Measurements from ENCODE around the gene PIK3R1.

Gene PIK3R1

DNA sequence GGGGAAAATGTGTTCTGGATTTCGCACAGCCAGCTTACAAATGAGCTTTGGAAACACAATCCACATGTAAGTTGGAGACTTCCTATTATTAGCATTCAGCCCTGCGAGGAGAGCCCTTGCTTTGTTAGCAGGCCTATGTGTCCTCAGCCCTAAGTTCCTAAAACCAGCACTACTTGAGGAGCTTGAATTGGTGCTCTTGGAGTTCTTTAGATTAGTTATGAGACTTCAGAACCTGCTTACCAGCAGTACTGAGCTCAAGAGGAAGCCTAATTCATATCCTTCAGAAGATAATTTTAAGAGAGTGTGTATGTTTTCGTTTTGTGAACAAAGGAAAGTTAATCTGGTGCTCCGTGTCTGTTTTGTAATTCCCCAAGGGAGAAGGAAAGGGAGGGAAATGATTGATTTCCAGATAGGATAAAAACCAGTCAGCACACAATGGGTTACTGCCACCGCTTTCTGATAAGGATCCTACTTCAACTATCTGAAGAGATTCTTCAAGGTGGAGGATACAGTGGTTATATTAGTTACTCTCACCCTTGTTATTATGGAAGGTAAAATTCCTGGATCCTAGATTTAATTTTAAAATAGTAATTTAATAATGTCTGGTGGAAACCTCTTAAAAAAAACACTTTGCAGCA lies 35.2 kb downstream of the PIK3R1 start:
- no peak overlapping the region for H3K4me3 ChIP-seq (ENCODE audit: low read length)
- no peak for TF ChIP-seq CTCF (conservative IDR thresholded peaks at IDR 0.05; ENCODE audit: low read depth, low read length)
- DNase-seq (ENCODE audit: low read depth), result no peak

DNA sequence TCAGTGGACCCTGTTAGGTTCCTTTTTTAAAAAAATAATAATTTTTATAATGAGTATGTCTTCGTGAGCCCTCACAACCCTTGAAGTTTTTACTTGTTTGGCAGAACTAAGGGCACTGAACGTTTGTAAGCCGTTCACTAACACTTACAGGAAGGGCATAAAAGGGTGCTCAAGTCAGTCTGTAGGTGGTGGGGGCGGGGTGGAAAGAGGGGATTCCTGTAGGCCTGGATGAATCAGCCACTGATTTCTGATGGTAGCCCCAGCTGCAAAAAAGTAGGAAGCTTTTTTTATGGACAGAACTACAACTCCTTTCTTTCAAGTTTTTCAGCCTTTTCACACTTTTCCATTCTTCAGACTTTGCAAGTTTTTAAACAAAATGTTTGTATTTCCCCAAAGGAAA lies 35.8 kb downstream of the PIK3R1 start:
- DNase-seq (ENCODE audit: low read depth), result no peak
- TF ChIP-seq CTCF (conservative IDR thresholded peaks at IDR 0.05; ENCODE audit: low read depth, low read length), result no peak
- no peak overlapping the region for H3K4me3 ChIP-seq (ENCODE audit: low read length)

DNA sequence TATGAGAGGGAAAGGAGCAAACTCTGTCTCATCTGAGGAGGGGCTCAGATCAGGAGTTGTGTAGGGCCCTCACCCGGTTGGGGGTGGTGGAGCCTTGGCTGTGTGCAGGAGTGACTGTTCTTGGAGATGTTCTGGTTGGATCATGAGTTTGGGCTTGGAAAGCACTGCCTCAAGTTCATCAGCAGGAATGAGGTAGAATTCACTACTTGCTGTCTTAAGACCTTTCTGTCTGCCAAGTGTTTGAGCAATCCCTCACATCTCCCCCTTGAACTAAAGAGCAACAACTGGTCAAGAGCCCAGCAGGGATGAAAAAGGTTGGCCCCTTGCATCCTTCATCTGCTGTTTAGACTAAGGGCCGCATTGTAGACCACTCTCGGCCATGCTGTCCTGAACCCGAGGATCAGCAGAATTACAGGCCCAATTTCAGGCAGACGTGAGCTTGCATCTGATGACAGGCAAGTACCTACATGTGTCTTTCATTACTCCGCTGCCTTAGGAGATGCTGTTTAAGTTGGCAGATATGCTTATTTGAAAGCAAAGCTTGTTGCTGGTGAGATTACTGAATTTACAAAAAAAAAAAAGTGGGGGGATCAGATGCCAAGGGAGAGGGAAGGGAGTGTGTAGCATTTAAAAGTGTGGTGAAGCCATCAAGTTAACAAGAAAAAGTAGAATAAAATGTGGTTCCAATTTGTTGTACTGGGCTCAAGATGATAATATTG lies 36.4 kb downstream of the PIK3R1 start:
- no peak overlapping the region for H3K4me3 ChIP-seq (ENCODE audit: low read length)
- no peak for TF ChIP-seq CTCF (conservative IDR thresholded peaks at IDR 0.05; ENCODE audit: low read depth, low read length)
- DNase-seq (ENCODE audit: low read depth), result no peak

DNA sequence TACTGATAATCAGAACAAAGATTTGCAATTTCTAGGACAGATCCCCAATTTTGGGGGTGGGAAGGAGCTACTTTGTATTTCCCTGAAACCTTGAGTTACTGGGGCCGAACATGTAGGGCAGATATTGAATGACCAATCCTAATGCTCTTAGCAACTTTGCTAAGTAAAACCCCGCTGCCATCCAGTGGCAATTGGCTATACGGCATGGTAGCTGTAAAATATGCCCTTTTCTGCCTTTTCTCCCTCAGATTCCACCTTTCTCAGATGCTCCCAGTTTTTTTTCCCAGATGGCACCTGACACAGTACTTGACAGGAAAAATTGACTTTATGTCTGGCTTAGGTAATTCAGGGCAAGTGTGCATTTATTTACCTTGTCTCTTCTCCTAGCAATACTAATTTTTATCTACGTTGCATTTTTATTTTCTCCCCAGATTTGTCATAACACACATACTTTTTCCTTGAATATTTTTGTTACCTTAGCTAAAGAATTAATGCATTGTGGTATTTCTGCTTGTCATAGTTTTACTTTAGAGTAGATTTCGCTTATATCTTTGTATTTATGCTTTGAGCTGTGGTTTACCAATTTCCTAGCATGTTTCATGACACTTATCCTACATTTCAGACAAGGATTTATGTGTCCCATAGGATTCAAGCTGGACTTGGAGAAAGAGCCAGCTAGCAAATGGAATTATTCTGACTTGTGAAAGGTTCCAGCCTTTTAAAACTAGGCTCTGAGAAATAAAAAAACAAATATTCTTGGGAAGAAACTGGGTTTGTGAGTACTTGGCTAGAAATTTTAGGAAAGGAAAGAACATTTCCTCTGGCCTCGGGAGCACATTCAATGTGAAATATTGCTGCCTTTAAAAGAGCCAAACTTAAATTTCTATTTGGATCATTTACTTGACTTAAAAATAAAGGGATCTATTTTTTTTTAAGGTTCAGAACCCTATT lies 37.4 kb downstream of the PIK3R1 start:
- DNase-seq (ENCODE audit: low read depth), result no peak
- no peak overlapping the region for H3K4me3 ChIP-seq (ENCODE audit: low read length)
- TF ChIP-seq CTCF (conservative IDR thresholded peaks at IDR 0.05; ENCODE audit: low read depth, low read length), result peak; percentile 92

DNA sequence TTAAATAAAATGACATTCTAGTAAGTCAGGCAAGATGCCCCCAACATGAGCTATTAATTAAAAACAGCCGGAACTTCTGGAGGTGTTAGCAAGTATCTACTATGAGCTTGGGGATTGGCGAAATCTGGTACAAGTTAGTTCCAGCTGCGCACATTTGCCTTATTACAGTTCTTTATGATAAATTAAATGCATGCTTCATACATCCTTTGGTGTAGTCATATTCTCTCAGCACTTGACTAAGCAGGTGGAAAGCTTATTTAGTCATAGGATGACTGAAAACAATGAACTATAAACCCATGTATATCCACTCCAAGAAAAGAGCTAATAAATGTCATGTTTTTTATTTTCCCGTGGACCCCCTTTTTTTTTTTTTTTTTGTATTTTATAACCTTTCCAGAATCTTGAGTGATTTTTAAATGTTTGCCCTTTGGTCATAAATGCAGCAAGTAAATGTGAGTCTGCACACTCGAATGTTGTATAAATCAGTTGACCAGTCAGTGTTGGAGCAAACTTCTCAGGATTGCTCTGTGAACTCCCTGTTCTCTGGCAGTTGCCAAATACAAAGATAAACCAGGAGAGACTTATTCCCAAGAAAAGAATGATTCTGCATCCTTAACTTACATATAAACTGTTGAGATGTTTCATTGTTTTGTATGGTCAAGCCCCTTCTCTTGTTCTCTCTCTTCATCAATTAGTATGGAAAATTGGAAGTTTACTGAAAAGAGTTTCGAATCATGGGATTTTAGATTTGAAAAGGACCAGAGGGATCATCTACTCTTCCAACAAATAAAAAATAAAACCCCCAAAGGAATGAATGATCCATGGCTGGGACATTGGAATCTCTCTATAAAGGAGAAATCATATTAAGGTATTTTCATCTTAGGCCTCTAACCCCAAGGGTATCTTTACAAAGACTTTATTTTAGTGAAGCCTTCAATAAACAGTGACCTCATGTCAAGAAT lies 38.3 kb downstream of the PIK3R1 start:
- no peak for DNase-seq (ENCODE audit: low read depth)
- H3K4me3 ChIP-seq (ENCODE audit: low read length), result no peak overlapping the region
- TF ChIP-seq CTCF (conservative IDR thresholded peaks at IDR 0.05; ENCODE audit: low read depth, low read length), result no peak

DNA sequence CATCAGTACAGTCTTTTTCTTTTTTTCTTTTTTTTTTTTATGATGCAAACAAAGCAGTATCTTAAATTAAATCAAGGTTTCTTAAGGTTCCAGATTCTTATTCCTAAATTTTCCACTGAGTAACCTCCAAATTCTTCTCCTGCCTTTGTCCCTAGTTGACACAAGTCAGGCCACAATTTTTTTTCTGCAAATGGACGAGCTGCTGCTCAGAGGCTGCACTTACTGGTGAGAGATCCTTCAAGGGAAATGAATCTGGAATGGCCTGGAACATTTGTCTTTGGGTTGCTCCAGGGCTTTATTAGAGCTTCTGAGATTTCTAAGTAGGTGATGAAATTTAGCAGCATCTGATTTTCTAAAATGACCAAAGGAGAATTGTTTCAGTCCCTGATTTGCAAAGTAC lies 39.3 kb downstream of the PIK3R1 start:
- no peak for TF ChIP-seq CTCF (conservative IDR thresholded peaks at IDR 0.05; ENCODE audit: low read depth, low read length)
- no peak overlapping the region for H3K4me3 ChIP-seq (ENCODE audit: low read length)
- no peak for DNase-seq (ENCODE audit: low read depth)
